IMR-90 (cell line): ENCODE measurements around the gene ASMTL.

Source experiments
- CEBPB ChIP-seq: IDR thresholded peaks from 2 replicates; pipeline ENCODE4 v1.6.1; 2012; ENCODE audit warnings: low read depth, low read length, improper control_type of control experiment
- CHD1 ChIP-seq: IDR thresholded peaks from 2 replicates; pipeline ENCODE4 v1.6.1; 2012; ENCODE audit warnings: low read depth, low read length, improper control_type of control experiment
- MXI1 ChIP-seq: IDR thresholded peaks from 2 replicates; pipeline ENCODE4 v1.6.1; 2012; ENCODE audit warnings: low read depth, mild to moderate bottlenecking, low read length, moderate library complexity, borderline replicate concordance
- POLR2A ChIP-seq: IDR thresholded peaks from 2 replicates; pipeline ENCODE4 v1.6.1; 2012; ENCODE audit warnings: mild to moderate bottlenecking, low read depth, low read length
- RAD21 ChIP-seq: IDR thresholded peaks from 2 replicates; pipeline ENCODE4 v1.6.1; 2012; ENCODE audit warnings: low read length, improper control_type of control experiment
- RCOR1 ChIP-seq: IDR thresholded peaks from 2 replicates; pipeline ENCODE4 v1.6.1; 2012; ENCODE audit warnings: mild to moderate bottlenecking, low read length, improper control_type of control experiment; ENCODE audit not compliant: insufficient replicate concordance
- RFX5 ChIP-seq: IDR thresholded peaks from 2 replicates; pipeline ENCODE4 v1.8.0; 2012; ENCODE audit warnings: low read depth, mild to moderate bottlenecking, low read length, moderate library complexity
- SMC3 ChIP-seq: fragments of 150-350 bp; IDR thresholded peaks from 2 replicates; pipeline ENCODE4 v1.6.1; 2016; ENCODE audit warnings: low read depth, mild to moderate bottlenecking, antibody characterized with exemption, low read length, moderate library complexity
- TF ChIP-seq, protein P1 (sequence below): conservative IDR thresholded peaks from 2 replicates; pipeline ENCODE4 v1.5.1; 2012; ENCODE audit warnings: mild to moderate bottlenecking, low read depth, low read length, improper control_type of control experiment
- TF ChIP-seq, protein P2 (sequence below): fragments of 150-350 bp; IDR thresholded peaks from 2 replicates; pipeline ENCODE4 v1.6.1; 2017; ENCODE audit warnings: mild to moderate bottlenecking, antibody characterized with exemption, low read length, low read depth

DNA sequence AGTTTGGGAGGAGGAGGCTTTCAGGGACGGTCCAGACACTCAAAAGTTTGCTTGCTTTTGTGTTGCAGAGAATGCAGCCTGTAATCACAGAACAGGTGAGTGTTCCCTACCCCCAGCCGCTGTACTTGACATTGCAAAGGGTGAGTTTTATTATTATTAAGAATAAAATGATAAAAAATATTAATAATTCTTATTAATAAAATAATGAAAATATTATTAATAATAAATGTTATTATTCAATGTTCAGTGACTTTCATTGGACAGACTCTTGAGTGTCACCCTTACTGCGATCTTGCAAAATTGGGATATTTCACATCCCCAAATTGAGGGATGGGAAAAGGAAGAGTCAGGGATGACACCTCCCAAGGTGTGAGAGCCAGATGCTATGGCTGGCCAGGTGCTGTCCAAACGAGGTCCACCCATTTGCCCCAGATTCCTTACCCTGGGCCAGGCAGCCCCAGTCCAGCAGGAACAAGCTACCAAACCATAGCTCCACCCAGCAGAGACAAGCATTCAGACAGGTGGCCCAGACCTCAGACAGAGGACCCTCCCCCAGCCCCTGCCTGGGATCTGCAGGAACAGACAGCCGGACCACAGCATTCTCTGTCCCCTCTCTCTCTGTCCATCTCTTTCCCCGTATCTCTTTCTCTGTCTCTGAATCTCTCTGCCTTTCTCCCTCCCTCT lies 93.8 kb downstream of the ASMTL start:
- no peak for TF ChIP-seq RAD21
- TF ChIP-seq, protein P1, sequence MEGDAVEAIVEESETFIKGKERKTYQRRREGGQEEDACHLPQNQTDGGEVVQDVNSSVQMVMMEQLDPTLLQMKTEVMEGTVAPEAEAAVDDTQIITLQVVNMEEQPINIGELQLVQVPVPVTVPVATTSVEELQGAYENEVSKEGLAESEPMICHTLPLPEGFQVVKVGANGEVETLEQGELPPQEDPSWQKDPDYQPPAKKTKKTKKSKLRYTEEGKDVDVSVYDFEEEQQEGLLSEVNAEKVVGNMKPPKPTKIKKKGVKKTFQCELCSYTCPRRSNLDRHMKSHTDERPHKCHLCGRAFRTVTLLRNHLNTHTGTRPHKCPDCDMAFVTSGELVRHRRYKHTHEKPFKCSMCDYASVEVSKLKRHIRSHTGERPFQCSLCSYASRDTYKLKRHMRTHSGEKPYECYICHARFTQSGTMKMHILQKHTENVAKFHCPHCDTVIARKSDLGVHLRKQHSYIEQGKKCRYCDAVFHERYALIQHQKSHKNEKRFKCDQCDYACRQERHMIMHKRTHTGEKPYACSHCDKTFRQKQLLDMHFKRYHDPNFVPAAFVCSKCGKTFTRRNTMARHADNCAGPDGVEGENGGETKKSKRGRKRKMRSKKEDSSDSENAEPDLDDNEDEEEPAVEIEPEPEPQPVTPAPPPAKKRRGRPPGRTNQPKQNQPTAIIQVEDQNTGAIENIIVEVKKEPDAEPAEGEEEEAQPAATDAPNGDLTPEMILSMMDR, result no peak
- TF ChIP-seq RFX5, result no peak
- TF ChIP-seq CHD1, result no peak
- TF ChIP-seq POLR2A, result no peak
- TF ChIP-seq RCOR1, result no peak
- TF ChIP-seq SMC3, result no peak
- no peak for TF ChIP-seq MXI1
- no peak for TF ChIP-seq CEBPB
- TF ChIP-seq, protein P2, sequence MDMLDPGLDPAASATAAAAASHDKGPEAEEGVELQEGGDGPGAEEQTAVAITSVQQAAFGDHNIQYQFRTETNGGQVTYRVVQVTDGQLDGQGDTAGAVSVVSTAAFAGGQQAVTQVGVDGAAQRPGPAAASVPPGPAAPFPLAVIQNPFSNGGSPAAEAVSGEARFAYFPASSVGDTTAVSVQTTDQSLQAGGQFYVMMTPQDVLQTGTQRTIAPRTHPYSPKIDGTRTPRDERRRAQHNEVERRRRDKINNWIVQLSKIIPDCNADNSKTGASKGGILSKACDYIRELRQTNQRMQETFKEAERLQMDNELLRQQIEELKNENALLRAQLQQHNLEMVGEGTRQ, result no peak
